ENCODE results near the gene TAL1.

The TAL1 gene

GRCh38 chr1:47229886-47230691 is 1.9 kb downstream of the TAL1 start:
- no peak for DNase-seq (ENCODE audit: low read depth in 2 of 2)

GRCh38 chr1:47229031-47229885 is 2.8 kb downstream of the TAL1 start:
- DNase-seq (ENCODE audit: low read depth in 2 of 2) = no peak

DNA sequence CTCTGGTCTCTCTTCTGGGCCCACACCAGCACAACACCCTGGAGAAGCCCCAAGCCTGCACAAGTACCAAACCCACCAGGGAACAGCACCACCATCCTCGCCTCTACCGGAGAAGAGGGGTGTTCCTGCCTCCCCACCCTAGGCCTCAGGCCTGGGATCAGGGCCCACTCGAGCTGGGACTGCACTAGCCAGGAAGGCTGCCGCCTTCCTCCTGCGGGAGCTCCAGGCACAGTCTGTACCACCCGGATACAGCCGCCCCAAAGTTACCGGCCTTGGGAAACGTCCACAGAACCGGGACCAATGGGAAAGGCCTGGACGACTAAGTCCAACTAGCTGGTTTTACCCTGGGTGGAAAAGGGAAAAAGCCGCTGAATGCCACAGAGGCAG is 3.4 kb downstream of the TAL1 start:
- DNase-seq (ENCODE audit: low read depth in 2 of 2) = no peak

DNA sequence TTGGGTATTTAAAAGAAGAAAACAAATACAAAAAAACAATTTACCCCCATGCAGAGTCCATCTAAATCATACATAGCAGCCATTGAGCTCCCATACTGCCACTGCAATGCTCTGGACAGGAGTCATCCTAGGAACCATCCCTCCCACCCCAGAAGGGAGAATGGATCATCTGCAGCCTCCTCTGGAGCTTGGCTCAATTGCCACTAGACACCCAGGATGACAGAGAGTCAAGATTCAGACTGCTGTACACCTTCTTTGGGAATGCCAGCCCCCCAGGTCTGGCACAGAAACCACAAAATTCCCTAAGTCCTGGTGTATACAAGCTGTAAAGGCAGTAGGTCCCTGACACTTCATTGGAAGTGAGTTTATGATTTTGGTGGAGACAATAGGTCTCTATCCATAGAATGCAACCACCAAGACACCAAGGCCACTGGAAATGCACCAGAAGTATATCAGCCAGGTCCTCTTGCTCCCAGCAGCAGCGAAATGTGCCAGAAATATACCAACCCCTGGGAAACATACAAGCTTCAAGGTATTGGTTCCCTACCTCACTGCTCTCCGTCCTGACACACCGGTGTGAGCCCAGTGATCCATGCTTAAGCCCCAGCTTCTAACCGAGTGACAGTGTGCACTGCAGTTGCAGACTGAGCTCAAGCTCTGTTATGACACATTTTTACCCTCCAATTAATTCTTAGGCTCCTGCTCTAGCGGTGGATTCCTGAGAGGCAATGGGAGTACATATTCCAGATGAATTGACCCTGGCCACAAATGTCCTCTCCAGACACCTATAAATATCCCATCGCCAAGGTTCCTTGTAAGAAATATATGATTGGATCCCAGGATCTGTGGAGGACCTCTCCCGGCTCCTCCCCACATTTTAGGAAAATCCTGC is 4.4 kb downstream of the TAL1 start:
- no peak for DNase-seq (ENCODE audit: low read depth in 2 of 2)

- DNase-seq (ENCODE audit: low read depth in 2 of 2) = no peak
These were observed 5.2 kb downstream of the TAL1 start for GRCh38 chr1:47226839-47227215.

DNA sequence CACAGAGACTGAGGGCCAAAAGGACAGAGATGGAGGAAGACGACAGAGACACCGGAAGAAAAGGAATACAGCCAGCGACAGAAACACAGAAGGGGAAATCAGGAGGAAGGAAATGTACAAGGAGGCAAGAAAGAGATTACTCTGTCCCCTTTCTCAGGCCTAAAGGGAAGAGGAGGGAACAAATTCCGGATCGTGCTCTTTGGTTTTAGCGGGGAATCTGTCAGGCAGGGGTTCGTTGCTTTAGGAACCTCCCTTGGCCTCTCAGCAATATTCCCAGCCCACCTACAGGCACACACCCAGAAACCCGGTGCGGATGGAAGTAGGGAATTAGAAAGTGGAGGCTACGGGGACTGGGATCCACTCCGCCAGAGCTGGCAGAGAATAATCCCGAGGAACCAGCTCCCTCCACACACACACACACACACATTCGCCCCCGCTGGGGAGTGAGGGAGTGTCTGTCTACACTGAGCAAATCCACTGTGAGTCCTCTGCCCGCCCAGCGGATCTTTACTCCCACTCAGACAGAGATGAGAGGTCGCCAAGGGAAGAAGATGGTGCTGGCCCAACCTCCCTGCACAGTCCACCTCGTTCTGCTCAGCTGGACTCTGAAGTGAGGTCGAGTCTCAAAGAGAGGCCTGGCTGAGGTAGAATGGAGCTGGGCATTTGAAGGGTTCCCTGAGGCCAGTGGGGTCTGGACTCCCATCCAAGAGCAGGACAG is 5.7 kb downstream of the TAL1 start:
- no peak for DNase-seq (ENCODE audit: low read depth in 2 of 2)

DNA sequence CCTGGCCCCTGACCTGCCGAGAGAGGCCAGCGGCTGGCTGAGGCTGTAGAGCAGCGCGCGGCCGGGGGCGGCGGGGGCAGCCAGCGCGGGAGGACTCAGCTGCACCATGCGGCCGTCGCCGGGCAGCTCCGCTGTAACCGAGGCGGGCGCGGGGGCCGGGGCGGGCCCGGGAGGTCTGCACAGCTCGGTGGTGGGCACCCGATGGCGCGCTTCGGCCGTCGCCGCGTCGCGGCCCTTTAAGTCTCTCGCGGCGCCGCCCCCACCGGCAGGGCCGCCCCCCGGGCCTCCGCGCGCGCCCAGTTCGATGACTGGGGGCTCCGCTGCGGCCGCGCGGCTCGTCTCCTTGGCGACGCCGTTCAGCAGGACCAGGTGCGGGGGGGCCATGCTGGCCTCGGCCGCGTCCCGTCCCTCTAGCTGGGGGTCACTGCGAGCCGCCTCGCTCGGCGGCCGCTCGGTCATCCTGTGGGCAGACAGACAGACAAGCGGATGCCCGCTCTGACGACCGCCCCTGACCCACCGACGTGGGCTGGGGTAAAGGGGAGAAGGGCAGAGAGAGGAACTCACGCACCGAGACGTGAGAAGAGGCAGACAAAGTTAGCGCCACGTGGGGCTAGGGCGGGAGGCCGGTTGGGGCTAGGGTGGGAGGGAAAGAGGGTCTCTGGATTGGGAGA is 6.5 kb downstream of the TAL1 start:
- no peak for DNase-seq (ENCODE audit: low read depth in 2 of 2)

DNA sequence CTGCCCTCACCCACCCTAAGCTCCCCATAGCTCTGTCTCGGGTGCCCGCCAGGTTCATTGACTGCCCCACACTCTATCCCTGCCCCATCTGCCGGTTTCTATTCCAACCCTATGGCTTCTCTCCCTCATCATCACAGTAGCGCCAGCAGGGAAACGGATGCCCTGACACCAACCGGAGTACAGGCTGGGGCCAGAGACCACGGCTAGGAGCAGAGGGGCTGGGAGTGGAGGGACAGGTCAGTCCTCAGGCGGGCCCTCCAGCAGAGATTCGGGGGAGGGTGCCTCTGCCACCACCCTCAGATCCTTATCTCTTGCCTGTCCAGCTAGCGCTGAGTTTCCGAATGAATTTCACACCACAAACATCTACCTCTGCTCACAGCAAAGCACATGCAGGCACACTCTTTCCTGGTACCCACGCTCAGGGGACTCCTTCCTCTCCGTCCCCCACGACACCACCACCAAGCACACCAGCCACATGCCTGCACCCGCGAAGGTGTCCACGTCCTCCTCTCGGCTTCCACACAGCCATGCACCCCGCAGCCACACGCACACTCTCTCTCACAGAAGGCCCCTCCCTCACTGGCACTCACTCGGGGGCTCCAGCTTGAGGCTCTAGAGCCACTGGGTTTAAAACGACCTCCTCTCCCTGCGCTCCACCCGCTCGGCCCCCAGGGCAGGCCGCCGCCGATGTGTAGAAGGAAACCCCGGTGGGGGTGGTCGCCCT is 7.2 kb downstream of the TAL1 start:
- no peak for DNase-seq (ENCODE audit: low read depth in 2 of 2)

- no peak for DNase-seq (ENCODE audit: low read depth in 2 of 2)
These were observed 7.9 kb downstream of the TAL1 start for GRCh38 chr1:47223921-47224675.

DNA sequence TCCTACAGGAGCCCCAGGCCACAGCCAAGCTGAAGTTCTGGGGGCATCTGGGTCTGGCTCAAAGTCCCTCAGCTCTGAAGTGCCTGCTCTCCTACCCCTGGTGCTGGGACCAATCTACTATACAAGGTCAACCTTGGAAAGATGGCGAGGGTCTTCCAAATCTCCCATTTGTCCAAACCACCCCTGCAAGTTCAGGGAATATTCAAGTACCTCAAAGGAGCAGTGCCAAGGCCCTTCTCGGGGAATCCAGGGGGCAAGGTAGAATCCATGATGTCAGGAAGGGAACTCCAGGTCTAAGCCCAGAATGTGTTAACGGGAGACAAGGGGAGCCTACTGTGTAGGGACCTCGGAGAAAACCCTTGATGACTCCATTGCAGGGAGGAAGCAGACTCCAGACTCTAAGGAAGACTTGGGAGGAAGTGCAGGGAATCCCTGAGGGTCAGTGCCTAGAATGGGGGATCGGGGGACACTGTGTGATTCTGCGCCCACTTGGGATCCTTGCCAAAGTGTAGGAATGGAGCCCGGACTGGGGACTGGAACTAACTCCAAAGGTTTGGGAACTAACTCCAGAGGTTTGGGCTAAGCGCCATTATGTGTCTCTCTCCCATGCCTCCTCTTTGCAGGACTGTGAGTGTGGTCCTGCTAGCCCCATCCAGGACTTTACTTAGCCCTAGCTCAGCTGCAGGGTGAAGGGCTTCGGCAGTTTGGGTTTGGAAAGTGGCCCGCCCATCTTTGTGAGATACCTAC is 8.7 kb downstream of the TAL1 start:
- no peak for DNase-seq (ENCODE audit: low read depth in 2 of 2)

GRCh38 chr1:47222476-47222875 is 9.5 kb downstream of the TAL1 start:
- no peak for DNase-seq (ENCODE audit: low read depth in 2 of 2)

DNA sequence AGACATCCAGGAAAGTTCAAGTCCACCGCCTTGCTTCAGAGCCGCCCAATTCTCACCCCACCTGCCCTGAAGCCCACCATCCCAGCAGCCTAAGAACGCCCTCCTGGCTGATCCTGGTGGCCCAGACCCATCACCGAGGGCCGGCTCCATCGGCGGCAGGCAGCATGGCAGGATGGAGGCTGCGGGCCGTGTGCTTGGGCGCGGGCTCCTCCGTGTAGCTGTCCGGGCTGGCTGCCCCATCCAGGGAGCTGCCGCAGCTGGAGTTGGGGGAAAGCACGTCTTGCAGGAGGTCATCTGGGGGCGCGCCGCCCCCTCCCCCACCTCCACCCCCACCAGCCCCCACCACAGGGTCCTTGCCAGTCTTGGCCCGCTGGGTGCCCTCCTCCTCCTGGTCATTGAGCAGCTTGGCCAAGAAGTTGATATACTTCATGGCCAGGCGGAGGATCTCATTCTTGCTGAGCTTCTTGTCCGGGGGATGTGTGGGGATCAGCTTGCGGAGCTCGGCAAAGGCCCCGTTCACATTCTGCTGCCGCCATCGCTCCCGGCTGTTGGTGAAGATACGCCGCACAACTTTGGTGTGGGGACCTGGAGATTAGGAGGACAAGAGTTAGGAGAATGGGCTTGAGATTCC is 12.3 kb downstream of the TAL1 start:
- DNase-seq (ENCODE audit: low read depth in 2 of 2) = no peak

- no peak for DNase-seq (ENCODE audit: low read depth in 2 of 2)
These were observed 13.0 kb downstream of the TAL1 start for GRCh38 chr1:47219001-47219400.

DNA sequence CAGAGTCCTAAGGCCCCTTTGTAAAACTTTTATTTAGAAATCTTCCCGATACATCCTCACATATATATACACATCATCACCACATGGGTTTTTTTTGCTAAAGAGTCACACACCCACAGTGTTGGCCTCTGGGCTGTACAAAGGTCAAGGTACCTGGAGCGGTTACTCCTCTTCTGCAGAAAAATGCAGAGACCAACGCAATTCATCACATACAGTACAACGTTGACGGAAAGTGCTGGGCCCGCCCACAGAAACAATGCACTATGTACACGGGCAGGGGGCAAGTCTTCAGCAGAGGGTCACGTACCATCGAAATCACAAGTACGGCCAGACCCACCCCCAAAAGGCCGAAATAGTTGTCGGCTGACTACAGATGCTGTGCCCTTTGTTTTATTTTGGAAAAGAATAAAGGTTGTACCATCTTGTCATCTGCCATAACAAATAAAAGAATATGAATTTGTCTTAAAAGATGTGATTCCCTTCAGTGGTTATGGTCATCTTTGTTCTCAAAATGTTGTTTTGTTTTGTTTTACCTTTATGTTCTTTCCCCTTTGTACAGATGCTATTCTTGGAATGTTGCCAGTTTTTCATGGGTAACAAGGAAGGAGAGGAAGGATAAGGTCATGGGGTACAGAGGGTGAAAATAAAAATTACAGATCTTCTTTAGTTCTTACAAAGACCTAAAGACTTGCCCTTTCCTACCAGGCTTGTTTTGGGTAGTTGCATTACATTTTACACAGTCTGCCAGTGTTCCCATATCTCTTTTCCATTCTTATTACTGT is 15.6 kb downstream of the TAL1 start:
- no peak for DNase-seq (ENCODE audit: low read depth in 2 of 2)

GRCh38 chr1:47215713-47216112 is 16.3 kb downstream of the TAL1 start:
- DNase-seq (ENCODE audit: low read depth in 2 of 2) = no peak

DNA sequence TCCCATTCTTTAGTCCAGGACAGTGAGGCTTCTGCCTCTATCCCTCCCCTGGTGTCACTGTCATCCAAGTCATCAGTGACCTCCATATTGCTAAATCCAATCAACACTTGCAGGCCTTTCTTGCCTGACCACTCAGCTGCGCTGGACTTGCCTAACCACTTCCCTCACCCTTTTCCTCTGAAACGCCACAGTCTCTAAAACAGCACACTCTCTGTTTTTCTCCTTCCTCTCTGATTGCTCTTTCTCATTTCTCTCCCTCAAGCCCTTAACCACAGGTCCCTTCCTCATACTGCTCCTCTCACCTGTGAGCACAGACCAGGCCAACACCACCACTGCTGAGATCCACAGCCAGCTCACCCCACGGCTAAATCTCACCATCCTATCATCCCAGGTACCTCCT is 17.5 kb downstream of the TAL1 start:
- no peak for DNase-seq (ENCODE audit: low read depth in 2 of 2)

DNA sequence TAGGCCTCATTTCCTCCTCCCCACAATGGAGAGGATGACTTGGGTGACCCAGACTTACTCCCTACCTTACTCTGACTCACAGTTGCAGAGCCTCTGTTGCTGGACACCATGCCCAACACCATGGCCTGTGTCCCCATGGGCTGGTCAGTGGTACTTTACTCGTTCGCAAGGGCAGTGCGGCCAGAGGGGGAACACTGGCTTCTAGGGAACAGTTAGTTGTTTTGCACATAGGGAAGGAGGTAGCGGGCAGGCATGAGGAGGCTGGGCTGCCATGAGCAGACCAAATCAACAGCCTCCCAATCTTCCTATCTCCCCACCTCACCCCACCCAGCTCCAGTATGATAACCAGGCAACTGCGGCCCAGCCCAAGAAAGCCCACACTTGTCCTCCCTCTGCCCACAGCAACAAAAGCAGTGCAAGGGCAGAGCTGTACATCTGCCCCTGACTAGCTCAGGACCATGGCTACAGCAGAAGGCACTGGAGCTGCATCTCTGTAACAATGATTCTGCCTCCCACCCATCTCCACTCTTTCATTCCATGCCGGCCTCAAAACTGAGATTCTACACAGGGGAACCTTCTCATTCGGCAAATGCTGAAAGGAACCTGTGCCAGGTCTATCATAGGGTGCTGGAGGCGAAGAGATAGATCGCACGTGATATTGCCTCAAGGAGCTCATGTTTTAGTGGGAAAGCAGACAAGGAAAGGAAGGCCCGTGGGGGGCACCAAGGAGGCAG is 18.6 kb downstream of the TAL1 start:
- no peak for DNase-seq (ENCODE audit: low read depth in 2 of 2)
